Breast epithelium (tissue), 3 donors: Measurements from ENCODE around the gene SLC8A3.

ENCODE experiments used
- CTCF ChIP-seq, 3 donors: fragments of 450-650 bp; IDR thresholded peaks; one replicate each; pipeline ENCODE4 v1.5.1; 2016 to 2017; ENCODE audit warnings: antibody characterized with exemption in 3 of 3, mild to moderate bottlenecking in 3 of 3, moderate library complexity in 3 of 3
- POLR2A ChIP-seq: fragments of 450-650 bp; IDR thresholded peaks from one replicate; pipeline ENCODE4 v1.6.1; 2016; ENCODE audit warnings: antibody characterized with exemption, mild to moderate bottlenecking, moderate library complexity
- POLR2AphosphoS5 ChIP-seq, 3 donors: sonication (generic); formaldehyde crosslinking; IDR thresholded peaks; one replicate each; pipeline ENCODE4 v1.6.1; 2017; ENCODE audit warnings: antibody characterized with exemption in 3 of 3

DNA sequence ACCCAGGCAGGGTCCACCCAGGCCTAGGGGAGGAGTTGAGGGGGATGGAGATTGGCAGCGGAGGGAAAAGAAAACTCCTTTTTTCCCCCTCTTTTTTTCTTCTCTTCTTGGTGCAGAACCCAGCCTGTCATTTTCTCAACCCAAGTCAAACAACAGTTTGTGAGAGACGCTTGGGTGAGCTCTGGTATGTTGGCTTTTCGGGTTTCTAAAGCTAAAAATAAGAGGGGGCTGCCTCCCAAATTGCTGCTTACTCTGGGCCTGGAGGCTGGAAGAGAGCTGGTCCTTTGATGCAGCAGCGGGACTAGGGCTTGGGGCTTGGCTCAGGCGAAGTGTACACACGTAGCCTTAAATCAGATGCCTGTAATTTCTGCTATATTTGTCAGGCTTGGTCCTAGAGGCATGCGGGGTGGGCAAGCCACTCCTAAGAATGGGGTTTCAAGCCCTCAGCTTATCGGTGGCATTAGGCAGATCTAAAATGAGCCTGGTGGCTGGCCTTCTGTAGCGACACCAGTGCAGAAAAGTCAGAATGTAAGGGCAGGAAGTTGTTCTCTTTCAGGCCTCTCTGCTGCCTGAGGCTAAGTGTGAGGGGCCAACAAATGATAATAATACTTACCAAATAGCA lies 816 bp upstream of the SLC8A3 start:
- no peak for TF ChIP-seq POLR2A
- no peak for TF ChIP-seq CTCF (IDR thresholded peaks at IDR 0.05)
- no peak for TF ChIP-seq POLR2AphosphoS5 (IDR thresholded peaks at IDR 0.05)
